OCI-LY7 (cell line): Measurements from ENCODE around the gene PPM1B. TPM values are rescaled to one million over a fixed set of nuclear protein-coding genes. Genes with fewer than 3 reads are reported as not detected.
A peak's percentile ranks its signal among the peaks of the same experiment; 100 is the strongest.

ENCODE experiments used
- BruUV-seq: library from RNA; stranded (reverse); fragments of 400-500 nt; replicated peaks from 2 replicates; lab custom pipeline; 2021; lab: Mats Ljungman, UMichigan
- CTCF ChIA-PET: fragments of 300-600 bp; sonication (Branson Sonifier 250); formaldehyde crosslinking; loops from one replicate; lab custom pipeline; 2022; ENCODE audit warnings: antibody characterized with exemption; ENCODE audit not compliant: unreplicated experiment; lab: Charles Lee
- POLR2A ChIA-PET: fragments of 300-600 bp; sonication (Branson Sonifier 250); formaldehyde crosslinking; loops from one replicate; lab custom pipeline; 2022; ENCODE audit warnings: antibody characterized with exemption; lab: Charles Lee
- DNase-seq: peaks from one replicate; pipeline ENCODE4 v3.0.0-alpha.2; 2015; ENCODE audit warnings: low spot score
- H2AFZ ChIP-seq: fragments of 200-600 bp; sonication (generic), shearing (Covaris generic); 2 replicates; pipeline ENCODE4 v1.6.1; 2014; ENCODE audit warnings: mild to moderate bottlenecking, antibody characterized with exemption, low read length, moderate library complexity
- H3K27ac ChIP-seq: fragments of 200-600 bp; sonication (generic); 2 replicates; pipeline ENCODE4 v1.5.1; 2014; ENCODE audit warnings: mixed run types, low read depth, mild to moderate bottlenecking, moderate library complexity, low read length, inconsistent platforms; ENCODE audit not compliant: poor library complexity, severe bottlenecking
- H3K36me3 ChIP-seq: fragments of 200-600 bp; sonication (generic); 2 replicates; pipeline ENCODE4 v1.6.1; 2014; ENCODE audit warnings: mild to moderate bottlenecking, antibody characterized with exemption, low read length, moderate library complexity, mixed read lengths; ENCODE audit not compliant: insufficient read depth
- H3K4me1 ChIP-seq: fragments of 200-600 bp; sonication (generic); 2 replicates; pipeline ENCODE4 v1.5.1; 2014; ENCODE audit warnings: mild to moderate bottlenecking, low read length; ENCODE audit not compliant: insufficient read depth, poor library complexity, severe bottlenecking
- H3K4me2 ChIP-seq: fragments of 200-600 bp; sonication (generic); 2 replicates; pipeline ENCODE4 v1.6.1; 2014; ENCODE audit warnings: mild to moderate bottlenecking, low read length
- H3K4me3 ChIP-seq: fragments of 200-600 bp; sonication (generic); 2 replicates; pipeline ENCODE4 v1.5.1; 2014; ENCODE audit warnings: mild to moderate bottlenecking, low read depth, low read length; ENCODE audit not compliant: poor library complexity, severe bottlenecking
- H3K79me2 ChIP-seq: fragments of 200-600 bp; sonication (generic); 2 replicates; pipeline ENCODE4 v1.6.1; 2016; ENCODE audit warnings: low read depth, mild to moderate bottlenecking, low read length, moderate library complexity, mixed read lengths; ENCODE audit not compliant: insufficient read depth
- H3K9me2 ChIP-seq: fragments of 200-600 bp; sonication (generic); 2 replicates; pipeline ENCODE4 v1.6.1; 2016; ENCODE audit warnings: mild to moderate bottlenecking, low read length, mixed read lengths; ENCODE audit not compliant: insufficient read depth
- H3K9me3 ChIP-seq: fragments of 200-600 bp; sonication (generic); 2 replicates; pipeline ENCODE4 v1.6.1; 2014; ENCODE audit warnings: mild to moderate bottlenecking, mixed run types, low read length, mixed read lengths
- H4K20me1 ChIP-seq: fragments of 200-600 bp; sonication (generic); 2 replicates; pipeline ENCODE4 v1.6.1; 2014; ENCODE audit warnings: mild to moderate bottlenecking, antibody characterized with exemption, low read length, moderate library complexity, mixed read lengths; ENCODE audit not compliant: insufficient read depth
- EZH2phosphoT487 ChIP-seq: fragments of 200-600 bp; sonication (generic); IDR thresholded peaks from 2 replicates; pipeline ENCODE4 v1.6.1; 2018; ENCODE audit warnings: low read depth, borderline replicate concordance, mild to moderate bottlenecking, mixed run types, antibody characterized with exemption, low read length, moderate library complexity, mixed read lengths
- intact Hi-C: fragments of 100-400 bp; cut with micrococcal nuclease; formaldehyde crosslinking; loops from one replicate; pipeline ENCODE4 v1.10.0; 2022; ENCODE audit not compliant: unreplicated experiment
- total RNA-seq, 2 experiments: library from RNA; depleted of rRNA in 1 of 2; stranded (reverse); fragments of >200 nt in 1 of 2; shearing (Covaris generic) in 1 of 2; gene quantifications; 2 replicates each; pipeline ENCODE4 v1.2.3, GENCODE V29; 2014 to 2022
- TF ChIP-seq, protein P1 (sequence below): fragments of 200-600 bp; sonication (generic); conservative IDR thresholded peaks from 2 replicates; pipeline ENCODE4 v1.5.1; 2014; ENCODE audit warnings: mild to moderate bottlenecking, antibody characterized with exemption, low read length, moderate library complexity, mixed read lengths

The PPM1B gene
- total RNA-seq, 2 experiments from 2014 or later: 24.8 to 49.8 TPM

DNA sequence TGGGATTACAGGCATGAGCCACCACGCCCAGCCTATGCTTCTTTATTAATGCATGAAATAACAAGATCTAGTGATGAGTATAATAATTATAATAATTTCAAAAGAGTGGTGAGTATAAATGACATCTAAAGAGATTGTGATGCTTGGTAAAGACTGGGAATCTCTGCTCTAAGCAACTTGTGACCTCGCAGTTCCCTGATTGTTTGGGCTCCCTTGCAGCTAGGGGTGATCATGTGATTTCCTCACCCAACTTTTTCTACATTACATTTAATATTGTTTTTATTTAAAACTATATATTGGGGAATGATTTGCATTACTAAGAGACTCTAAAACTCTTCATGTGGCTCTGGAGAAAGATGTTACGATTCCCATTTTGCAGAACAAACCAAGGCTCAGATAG, 4.1 kb upstream of the PPM1B start:
- CTCF ChIA-PET: no interaction called here

DNA sequence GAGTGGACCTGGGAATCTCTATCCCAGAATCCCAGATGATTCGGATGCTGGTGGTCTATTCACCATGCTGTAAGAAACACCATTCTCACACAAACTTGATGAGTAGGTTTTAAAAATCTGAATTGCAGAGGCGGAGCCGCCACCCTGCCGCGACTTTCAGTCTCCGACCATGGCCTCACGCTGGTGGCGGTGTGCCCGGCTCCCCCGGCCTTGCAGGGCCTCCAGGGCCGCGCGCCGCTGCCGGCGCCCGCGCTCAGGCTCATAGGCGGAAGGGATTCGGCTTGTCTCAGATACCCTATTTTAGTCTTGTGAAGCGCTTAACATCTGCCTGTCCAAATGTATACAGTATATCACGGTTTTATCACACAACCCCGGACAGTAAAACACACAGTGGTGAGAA, 2.6 kb upstream of the PPM1B start:
- Histone ChIP-seq H4K20me1 (peaks cover 16% of the 10 kb centered on the region), H3K9me2 (no peaks in the 10 kb centered on the region), H2AFZ (no peak overlapping the region), H3K79me2 (peaks cover 20% of the 10 kb centered on the region), H3K4me3 (no peak overlapping the region), H3K4me2 (no peak overlapping the region), H3K4me1 (peaks cover 12% of the 10 kb centered on the region), H3K27ac (no peak overlapping the region), H3K36me3 (no peaks in the 10 kb centered on the region), H3K9me3 (peaks cover 12% of the 10 kb centered on the region; the same call in 1 of the 2 replicates)
- no TSS peak for BruUV-seq
- TF ChIP-seq, protein P1, sequence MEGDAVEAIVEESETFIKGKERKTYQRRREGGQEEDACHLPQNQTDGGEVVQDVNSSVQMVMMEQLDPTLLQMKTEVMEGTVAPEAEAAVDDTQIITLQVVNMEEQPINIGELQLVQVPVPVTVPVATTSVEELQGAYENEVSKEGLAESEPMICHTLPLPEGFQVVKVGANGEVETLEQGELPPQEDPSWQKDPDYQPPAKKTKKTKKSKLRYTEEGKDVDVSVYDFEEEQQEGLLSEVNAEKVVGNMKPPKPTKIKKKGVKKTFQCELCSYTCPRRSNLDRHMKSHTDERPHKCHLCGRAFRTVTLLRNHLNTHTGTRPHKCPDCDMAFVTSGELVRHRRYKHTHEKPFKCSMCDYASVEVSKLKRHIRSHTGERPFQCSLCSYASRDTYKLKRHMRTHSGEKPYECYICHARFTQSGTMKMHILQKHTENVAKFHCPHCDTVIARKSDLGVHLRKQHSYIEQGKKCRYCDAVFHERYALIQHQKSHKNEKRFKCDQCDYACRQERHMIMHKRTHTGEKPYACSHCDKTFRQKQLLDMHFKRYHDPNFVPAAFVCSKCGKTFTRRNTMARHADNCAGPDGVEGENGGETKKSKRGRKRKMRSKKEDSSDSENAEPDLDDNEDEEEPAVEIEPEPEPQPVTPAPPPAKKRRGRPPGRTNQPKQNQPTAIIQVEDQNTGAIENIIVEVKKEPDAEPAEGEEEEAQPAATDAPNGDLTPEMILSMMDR: no peak
- no peak for TF ChIP-seq EZH2phosphoT487
- intact Hi-C loops: no loop called here
- POLR2A ChIA-PET: no interaction called here
- DNase-seq: no peak
- CTCF ChIA-PET: no interaction called here

More for the DNA sequence above, 4.1 kb upstream of the PPM1B start:
- Histone ChIP-seq H4K20me1 (peaks cover 1% of the 10 kb centered on the region; the same call in 1 of the 2 replicates), H3K79me2 (peaks cover 6% of the 10 kb centered on the region), H2AFZ (no peak overlapping the region), H3K9me2 (no peaks in the 10 kb centered on the region), H3K27ac (no peak overlapping the region), H3K4me1 (peaks cover 7% of the 10 kb centered on the region), H3K4me3 (no peak overlapping the region), H3K36me3 (no peaks in the 10 kb centered on the region), H3K4me2 (no peak overlapping the region), H3K9me3 (peaks cover 12% of the 10 kb centered on the region; the same call in 1 of the 2 replicates)
- BruUV-seq: no TSS peak
- POLR2A ChIA-PET: no interaction called here
- DNase-seq: no peak
- intact Hi-C loops: no loop called here
- TF ChIP-seq, protein P1: no peak
- no peak for TF ChIP-seq EZH2phosphoT487

DNA sequence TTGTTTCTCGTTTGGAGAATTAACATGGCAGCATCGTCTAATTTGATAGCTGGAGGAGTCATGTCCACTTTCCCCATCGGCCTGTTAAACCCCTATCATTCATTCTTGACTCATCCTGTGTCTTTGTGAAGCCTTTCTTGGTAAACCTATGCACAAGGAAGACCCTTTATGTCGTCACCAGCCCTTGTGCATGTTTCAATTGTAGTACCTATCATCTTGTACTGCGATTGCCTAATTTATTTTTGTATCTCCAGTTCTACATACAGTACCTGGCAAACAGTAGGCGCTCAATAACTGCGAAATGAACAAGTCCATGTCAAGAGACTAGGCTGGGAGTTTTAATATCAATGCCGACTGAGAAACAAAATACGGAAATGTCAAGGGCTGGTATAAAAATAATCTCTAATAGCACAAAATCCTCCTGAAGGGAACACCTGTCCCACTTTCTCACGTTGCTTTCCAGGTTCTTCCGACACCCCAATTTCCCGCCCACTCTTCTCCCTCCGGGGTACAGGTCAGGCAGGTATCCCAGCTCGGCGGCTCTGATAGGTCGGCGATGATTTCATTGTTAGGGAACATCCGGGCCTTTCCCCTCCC, 1.3 kb upstream of the PPM1B start:
- H2AFZ ChIP-seq: peak overlapping the region; percentile 98
- peak overlapping the region; percentile 66 for H3K4me2 ChIP-seq
- H3K27ac ChIP-seq: peak overlapping the region; percentile 83
- H3K9me3 ChIP-seq: peaks cover 12% of the 10 kb centered on the region; the same call in 1 of the 2 replicates
- H3K4me1 ChIP-seq: peaks cover 16% of the 10 kb centered on the region
- intact Hi-C loops: no loop called here
- BruUV-seq: TSS peak; percentile 75
- peaks cover 34% of the 10 kb centered on the region for H3K79me2 ChIP-seq
- POLR2A ChIA-PET: no interaction called here
- H3K9me2 ChIP-seq: no peaks in the 10 kb centered on the region
- no peaks in the 10 kb centered on the region for H3K36me3 ChIP-seq
- TF ChIP-seq EZH2phosphoT487: no peak
- TF ChIP-seq, protein P1: no peak
- CTCF ChIA-PET: no interaction called here
- DNase-seq: peak; percentile 13
- H3K4me3 ChIP-seq: peak overlapping the region; percentile 69
- peaks cover 25% of the 10 kb centered on the region for H4K20me1 ChIP-seq
